Endodermal cell (in vitro differentiated cells): ENCODE data around the gene AGBL1. TPM values are rescaled to one million over a fixed set of nuclear protein-coding genes. Genes with fewer than 3 reads are reported as not detected.

Experiments
- DNase-seq: peaks from one replicate; pipeline ENCODE4 v3.0.0-alpha.2; 2017
- H3K27ac ChIP-seq: 2 replicates; pipeline ENCODE4 v1.5.1; 2013; ENCODE audit warnings: mild to moderate bottlenecking, low read depth, low read length, moderate library complexity
- H3K27me3 ChIP-seq: 2 replicates; pipeline ENCODE4 v1.6.1; 2013; ENCODE audit warnings: mild to moderate bottlenecking, low read length, moderate library complexity; ENCODE audit not compliant: insufficient read depth, control insufficient read depth, poor library complexity, severe bottlenecking
- H3K36me3 ChIP-seq: 2 replicates; pipeline ENCODE4 v1.7.0; 2013; ENCODE audit warnings: mild to moderate bottlenecking, low read length, moderate library complexity; ENCODE audit not compliant: control insufficient read depth, insufficient read depth
- H3K4me1 ChIP-seq: one replicate; pipeline ENCODE4 v1.7.0; 2013; ENCODE audit warnings: low read length; ENCODE audit not compliant: control insufficient read depth, insufficient read depth
- H3K4me3 ChIP-seq: 2 replicates; pipeline ENCODE4 v1.5.1; 2013; ENCODE audit warnings: mild to moderate bottlenecking, low read length, moderate library complexity
- H3K9ac ChIP-seq: 2 replicates; pipeline ENCODE4 v1.6.1; 2013; ENCODE audit warnings: mild to moderate bottlenecking, low read length, moderate library complexity; ENCODE audit not compliant: poor library complexity, severe bottlenecking; ENCODE audit errors: extremely low read depth
- H3K9me3 ChIP-seq: 2 replicates; pipeline ENCODE4 v1.6.1; 2013; ENCODE audit warnings: mild to moderate bottlenecking, low read length, moderate library complexity; ENCODE audit not compliant: control insufficient read depth
- H3K27ac Mint-ChIP-seq: 2 replicates; pipeline ENCODE4 v1.8.0; 2020; ENCODE audit warnings: mixed read lengths
- H3K27me3 Mint-ChIP-seq: 2 replicates; pipeline ENCODE4 v1.8.0; 2021; ENCODE audit warnings: mild to moderate bottlenecking, mixed read lengths; ENCODE audit not compliant: insufficient read depth
- H3K36me3 Mint-ChIP-seq: 2 replicates; pipeline ENCODE4 v1.8.0; 2020; ENCODE audit warnings: low read depth, mixed read lengths
- H3K4me1 Mint-ChIP-seq: 2 replicates; pipeline ENCODE4 v1.8.0; 2020; ENCODE audit warnings: mixed read lengths
- H3K4me3 Mint-ChIP-seq: 2 replicates; pipeline ENCODE4 v1.8.0; 2020; ENCODE audit warnings: mild to moderate bottlenecking, moderate library complexity, mixed read lengths
- H3K9me3 Mint-ChIP-seq: 2 replicates; pipeline ENCODE4 v1.8.0; 2020; ENCODE audit warnings: mild to moderate bottlenecking, mixed read lengths
- CTCF ChIP-seq: fragments of 200-600 bp; sonication (generic); conservative IDR thresholded peaks from 2 replicates; pipeline ENCODE4 v1.5.0; 2021; ENCODE audit warnings: antibody characterized with exemption, mild to moderate bottlenecking
- WGBS, 2 experiments: methylation state at CpG; one replicate each; pipeline versions ENCODE4 v1.1.5 to v1.1.7; 2013; ENCODE audit warnings: missing lambda C conversion rate in 2 of 2, mixed read lengths in 1 of 2; ENCODE audit not compliant: insufficient coverage in 1 of 2, insufficient read length in 1 of 2; 5-methylcytosine and 5-hydroxymethylcytosine counted together
- total RNA-seq, 2 donors: library from RNA; stranded (reverse); fragmentation: NEBNext Ultra II Directional in 1 of 2; extraction: Animal tissue kit (Norgen Biotek cat#: 25700) in 1 of 2; gene quantifications; 2 replicates in 1 of 2; 3 replicates in 1 of 2; pipeline ENCODE4 v1.2.1, GENCODE V29; 2021

The AGBL1 gene
- total RNA-seq, 2 donors from 2014 or later, result 0.07 to 0.11 TPM

- WGBS, 2 experiments, result 83 to 87% methylated on average over 10 to 13 of the region's 13 CpGs
- Mint-ChIP-seq H3K9me3 (no peaks in the 10 kb centered on the region), H3K36me3 (no peaks in the 10 kb centered on the region), H3K27me3 (peaks cover 2% of the 10 kb centered on the region), H3K4me3 (no peak overlapping the region), H3K27ac (no peak overlapping the region), H3K4me1 (peaks cover 29% of the 10 kb centered on the region)
- DNase-seq, result no peak
- no peaks in the 10 kb centered on the region for H3K27me3 ChIP-seq
- H3K9me3 ChIP-seq, result no peaks in the 10 kb centered on the region
- TF ChIP-seq CTCF, result no peak
- H3K4me3 ChIP-seq, result no peak overlapping the region
- no peak overlapping the region for H3K9ac ChIP-seq
- no peaks in the 10 kb centered on the region for H3K36me3 ChIP-seq
- H3K27ac ChIP-seq, result no peak overlapping the region
- H3K4me1 ChIP-seq, result peaks cover 10% of the 10 kb centered on the region
Measured at GRCh38 chr15:86082619-86083380, 3.1 kb downstream of the AGBL1 start.

GRCh38 chr15:86087808-86088207 lies 8.1 kb downstream of the AGBL1 start:
- Mint-ChIP-seq H3K9me3 (no peaks in the 10 kb centered on the region), H3K4me1 (peaks cover 24% of the 10 kb centered on the region), H3K36me3 (no peaks in the 10 kb centered on the region), H3K27me3 (peaks cover 2% of the 10 kb centered on the region), H3K4me3 (no peak overlapping the region), H3K27ac (no peak overlapping the region)
- H3K36me3 ChIP-seq, result no peaks in the 10 kb centered on the region
- no peak overlapping the region for H3K27ac ChIP-seq
- no peak for DNase-seq
- no peaks in the 10 kb centered on the region for H3K9me3 ChIP-seq
- no peaks in the 10 kb centered on the region for H3K27me3 ChIP-seq
- no peak overlapping the region for H3K4me3 ChIP-seq
- peaks cover 12% of the 10 kb centered on the region for H3K4me1 ChIP-seq
- no peak for TF ChIP-seq CTCF
- no peak overlapping the region for H3K9ac ChIP-seq

- no peak for DNase-seq
- H3K4me3 ChIP-seq, result peak overlapping the region; percentile 1
- peak overlapping the region; percentile 46 for H3K27ac Mint-ChIP-seq
Measured at GRCh38 chr15:86089422-86089821, 9.8 kb downstream of the AGBL1 start.

More at GRCh38 chr15:86089422-86089821, 9.8 kb downstream of the AGBL1 start:
- Histone ChIP-seq H3K27me3 (no peaks in the 10 kb centered on the region), H3K4me1 (peaks cover 12% of the 10 kb centered on the region), H3K9ac (no peak overlapping the region), H3K27ac (peak overlapping the region; percentile 50), H3K9me3 (no peaks in the 10 kb centered on the region), H3K36me3 (no peaks in the 10 kb centered on the region)
- H3K4me1 Mint-ChIP-seq, result peaks cover 22% of the 10 kb centered on the region
- no peak overlapping the region for H3K4me3 Mint-ChIP-seq
- H3K9me3 Mint-ChIP-seq, result no peaks in the 10 kb centered on the region
- H3K36me3 Mint-ChIP-seq, result no peaks in the 10 kb centered on the region
- TF ChIP-seq CTCF, result no peak
- WGBS, 2 experiments, result 22 to 28% methylated on average over 4 of the region's 4 CpGs
- no peaks in the 10 kb centered on the region for H3K27me3 Mint-ChIP-seq
